OCI-LY1 (cell line): ENCODE measurements around the gene DBN1.

Experiments
- H2AFZ ChIP-seq: fragments of 200-600 bp; sonication (generic), shearing (Covaris generic); 2 replicates; pipeline ENCODE4 v1.6.0; 2014; ENCODE audit warnings: antibody characterized with exemption, mild to moderate bottlenecking, low read length
- H3F3A ChIP-seq: fragments of 200-600 bp; sonication (generic), shearing (Covaris generic); 2 replicates; pipeline ENCODE4 v1.6.0; 2014; ENCODE audit warnings: mild to moderate bottlenecking, antibody characterized with exemption, low read length, moderate library complexity; ENCODE audit not compliant: insufficient read depth
- H3K27ac ChIP-seq: fragments of 200-600 bp; sonication (generic); 2 replicates; pipeline ENCODE4 v1.5.1; 2014; ENCODE audit warnings: low read length, mixed run types, mild to moderate bottlenecking, low read depth; ENCODE audit not compliant: poor library complexity, severe bottlenecking
- H3K27me3 ChIP-seq: fragments of 200-600 bp; sonication (generic); 2 replicates; pipeline ENCODE4 v1.6.0; 2014; ENCODE audit warnings: antibody characterized with exemption, mild to moderate bottlenecking, low read length, moderate library complexity; ENCODE audit not compliant: insufficient read depth
- H3K36me3 ChIP-seq: fragments of 200-600 bp; sonication (generic); 2 replicates; pipeline ENCODE4 v1.6.1; 2014; ENCODE audit warnings: mild to moderate bottlenecking, antibody characterized with exemption, low read length, moderate library complexity, mixed read lengths; ENCODE audit not compliant: insufficient read depth
- H3K4me1 ChIP-seq: fragments of 200-600 bp; sonication (generic); 2 replicates; pipeline ENCODE4 v1.5.1; 2014; ENCODE audit warnings: mild to moderate bottlenecking, low read length, moderate library complexity; ENCODE audit not compliant: insufficient read depth, severe bottlenecking
- H3K4me2 ChIP-seq: fragments of 200-600 bp; sonication (generic), shearing (Covaris generic); 2 replicates; pipeline ENCODE4 v1.6.1; 2014; ENCODE audit warnings: low read length
- H3K4me3 ChIP-seq: fragments of 200-600 bp; sonication (generic); 2 replicates; pipeline ENCODE4 v1.5.1; 2014; ENCODE audit warnings: low read length, low read depth, mild to moderate bottlenecking, mixed read lengths; ENCODE audit not compliant: poor library complexity, severe bottlenecking
- H3K79me2 ChIP-seq: fragments of 200-600 bp; shearing (Covaris generic); 2 replicates; pipeline ENCODE4 v1.6.1; 2016; ENCODE audit warnings: mixed run types, low read length, mixed read lengths; ENCODE audit not compliant: insufficient read depth
- H3K9ac ChIP-seq: fragments of 200-600 bp; sonication (generic), shearing (Covaris generic); 2 replicates; pipeline ENCODE4 v1.6.1; 2014; ENCODE audit warnings: mild to moderate bottlenecking, low read length, mixed read lengths
- H3K9me2 ChIP-seq: fragments of 200-600 bp; sonication (generic), shearing (Covaris generic); 2 replicates; pipeline ENCODE4 v1.6.1; 2014; ENCODE audit warnings: low read depth, mild to moderate bottlenecking, low read length, mixed read lengths
- H3K9me3 ChIP-seq: fragments of 200-600 bp; shearing (Covaris generic); 2 replicates; pipeline ENCODE4 v1.6.1; 2014; ENCODE audit warnings: low read length, mixed read lengths
- H4K20me1 ChIP-seq: fragments of 200-600 bp; sonication (generic), shearing (Covaris generic); 2 replicates; pipeline ENCODE4 v1.6.0; 2016; ENCODE audit warnings: mild to moderate bottlenecking, low read length; ENCODE audit not compliant: insufficient read depth
- CTCF ChIP-seq: fragments of 200-600 bp; sonication (generic), shearing (Covaris generic); IDR thresholded peaks from 2 replicates; pipeline ENCODE4 v1.5.1; 2017; ENCODE audit warnings: mild to moderate bottlenecking, antibody characterized with exemption, low read length, moderate library complexity, mixed read lengths
- EZH2 ChIP-seq: fragments of 200-600 bp; sonication (generic), shearing (Covaris generic); IDR thresholded peaks from 2 replicates; pipeline ENCODE4 v1.8.0; 2017; ENCODE audit warnings: borderline replicate concordance, mixed run types, mild to moderate bottlenecking, antibody characterized with exemption, low read length, moderate library complexity, mixed read lengths

DBN1 gene

GRCh38 chr5:177494346-177495195, 21.1 kb upstream of the DBN1 start:
- Histone ChIP-seq H3K9me3 (no peaks in the 10 kb centered on the region), H3K4me1 (peaks cover 52% of the 10 kb centered on the region), H3K27me3 (no peaks in the 10 kb centered on the region), H3K9ac (no peak overlapping the region; the same call in 1 of the 2 replicates), H3K9me2 (no peaks in the 10 kb centered on the region), H3K79me2 (no peaks in the 10 kb centered on the region), H3K4me3 (peak overlapping the region; percentile 80), H3K36me3 (no peaks in the 10 kb centered on the region), H4K20me1 (no peaks in the 10 kb centered on the region), H2AFZ (no peak overlapping the region), H3K27ac (peak overlapping the region; percentile 80), H3F3A (no peaks in the 10 kb centered on the region), H3K4me2 (peak overlapping the region; percentile 71)
- TF ChIP-seq CTCF (peak; percentile 32; the same call in 1 of the 2 replicates), EZH2 (no peak)

GRCh38 chr5:177493795-177494345, 20.4 kb upstream of the DBN1 start:
- Histone ChIP-seq H3K4me3 (no peak overlapping the region), H3K27me3 (no peaks in the 10 kb centered on the region), H3F3A (no peaks in the 10 kb centered on the region), H4K20me1 (no peaks in the 10 kb centered on the region), H3K79me2 (no peaks in the 10 kb centered on the region), H3K27ac (peak overlapping the region; percentile 80), H3K9ac (no peak overlapping the region; the same call in 1 of the 2 replicates), H3K4me2 (no peak overlapping the region; the same call in 1 of the 2 replicates), H3K36me3 (no peaks in the 10 kb centered on the region), H3K4me1 (peaks cover 59% of the 10 kb centered on the region), H2AFZ (no peak overlapping the region), H3K9me3 (no peaks in the 10 kb centered on the region), H3K9me2 (no peaks in the 10 kb centered on the region)
- no peak for TF ChIP-seq EZH2
- TF ChIP-seq CTCF: no peak

GRCh38 chr5:177492841-177493240, 19.4 kb upstream of the DBN1 start:
- H3K36me3 ChIP-seq: peaks cover 5% of the 10 kb centered on the region; the same call in 1 of the 2 replicates
- no peak overlapping the region for H3K9ac ChIP-seq
- no peaks in the 10 kb centered on the region for H4K20me1 ChIP-seq
- H3K4me2 ChIP-seq: no peak overlapping the region
- H3K9me2 ChIP-seq: no peaks in the 10 kb centered on the region
- no peaks in the 10 kb centered on the region for H3K79me2 ChIP-seq
- H3K9me3 ChIP-seq: no peaks in the 10 kb centered on the region
- TF ChIP-seq EZH2: no peak
- TF ChIP-seq CTCF: no peak
- no peaks in the 10 kb centered on the region for H3F3A ChIP-seq
- no peaks in the 10 kb centered on the region for H3K27me3 ChIP-seq
- H3K4me3 ChIP-seq: no peak overlapping the region
- H3K4me1 ChIP-seq: peaks cover 57% of the 10 kb centered on the region
- no peak overlapping the region for H2AFZ ChIP-seq
- no peak overlapping the region for H3K27ac ChIP-seq
